ENCODE data around the gene GJB1.
"Not testable (repeated sequence)": the region's sequence is repeated elsewhere in the genome, so short reads cannot be mapped to it uniquely, and the experiment has no call there.

Gene GJB1

DNA sequence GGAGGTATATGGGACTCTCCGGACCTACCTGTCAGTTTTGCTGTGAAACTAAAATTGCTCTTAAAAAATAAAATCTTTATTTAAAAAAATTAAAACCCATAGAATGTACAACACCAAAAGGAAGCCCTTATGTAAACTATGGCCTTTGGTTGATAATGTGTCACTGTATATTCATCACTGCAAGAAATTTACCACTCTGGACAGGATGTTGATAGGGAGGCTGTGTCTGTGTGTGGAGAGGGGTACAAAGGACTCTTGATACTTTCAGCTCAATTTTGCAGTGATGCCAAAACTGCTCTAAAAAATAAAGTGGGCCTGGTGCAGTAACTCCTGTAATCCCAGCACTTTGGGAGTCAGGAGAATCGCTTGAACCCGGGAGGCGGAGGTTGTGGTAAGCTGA, 33.8 kb downstream of the GJB1 start:
- no peak for DNase-seq

DNA sequence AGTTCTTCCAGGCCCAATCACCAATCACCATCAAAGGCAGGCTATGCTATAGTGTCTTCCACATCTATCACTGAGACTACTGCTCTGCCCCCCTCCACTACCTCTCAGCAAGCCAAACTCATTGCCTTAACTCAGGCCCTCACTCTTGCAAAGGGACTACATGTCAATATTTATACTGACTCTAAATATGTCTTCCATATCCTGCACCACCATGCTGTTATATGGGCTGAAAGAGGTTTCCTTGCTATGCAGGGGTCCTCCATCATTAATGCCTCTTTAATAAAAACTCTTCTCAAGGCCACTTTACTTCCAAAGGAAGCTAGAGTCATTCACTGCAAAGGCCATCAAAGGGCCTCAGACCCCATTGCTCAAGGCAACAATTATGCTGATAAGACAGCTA, 45.6 kb downstream of the GJB1 start:
- not testable (repeated sequence) for DNase-seq

DNA sequence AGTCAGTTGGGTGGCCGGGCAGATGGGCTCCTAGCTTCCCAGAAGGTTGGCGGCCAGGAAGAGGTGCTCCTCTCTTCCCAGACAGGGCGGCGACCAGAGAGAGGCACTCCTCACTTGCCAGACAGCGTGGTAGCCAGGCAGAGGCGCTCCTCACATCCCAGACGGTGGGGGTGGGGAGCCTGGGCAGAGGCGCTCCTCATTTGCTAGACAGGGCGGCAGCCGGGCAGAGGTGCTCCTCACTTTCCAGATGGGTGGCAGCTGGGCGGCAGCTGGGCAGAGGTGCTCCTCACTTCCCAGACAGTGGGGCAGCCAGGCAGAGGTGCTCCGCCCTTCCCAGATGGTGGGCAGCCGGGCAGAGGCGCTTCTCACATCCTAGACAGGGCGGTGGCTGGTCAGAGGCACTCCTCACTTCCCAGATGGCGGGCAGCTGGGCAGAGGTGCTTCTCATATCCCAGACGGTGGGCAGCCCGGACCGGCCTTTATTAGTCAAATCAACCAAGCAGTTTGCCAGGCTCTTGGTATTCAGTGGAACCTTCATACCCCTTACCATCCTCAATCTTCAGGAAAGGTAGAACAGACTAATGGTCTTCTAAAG, 46.9 kb downstream of the GJB1 start:
- no peak for DNase-seq

DNA sequence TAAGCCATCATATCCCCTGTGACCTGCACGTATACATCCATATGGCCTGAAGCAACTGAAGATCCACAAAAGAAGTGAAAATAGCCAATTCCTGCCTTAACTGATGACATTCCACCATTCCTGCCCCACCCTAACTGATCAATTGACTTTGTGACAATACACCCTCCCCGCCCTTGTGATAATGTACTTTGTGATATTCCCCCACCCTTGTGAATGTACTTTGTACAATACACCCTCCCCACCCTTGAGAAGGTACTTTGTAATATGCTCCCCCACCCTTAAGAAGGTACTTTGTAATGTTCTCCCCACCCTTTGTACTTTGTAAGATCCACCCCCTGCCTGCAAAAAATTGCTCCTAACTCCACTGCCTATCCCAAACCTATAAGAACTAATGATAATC, 49.3 kb downstream of the GJB1 start:
- not testable (repeated sequence) for DNase-seq
